ENCODE measurements around the gene TMEM271. TPM values are rescaled to one million over a fixed set of nuclear protein-coding genes. Genes with fewer than 3 reads are reported as not detected.

TMEM271 gene
- total RNA-seq, 2 donors from 2014 or later: not detected

- H3K27me3 ChIP-seq (ENCODE audit: control insufficient read depth, insufficient read depth, low read length, poor library complexity, severe bottlenecking): peaks cover 72% of the 10 kb centered on the region
- H3K4me1 ChIP-seq (ENCODE audit: control insufficient read depth, insufficient read depth, low read length): peaks cover under 1% of the 10 kb centered on the region
- Mint-ChIP-seq H3K27me3 (ENCODE audit: insufficient read depth) (peaks cover 65% of the 10 kb centered on the region), H3K4me1 (peaks cover 1% of the 10 kb centered on the region), H3K36me3 (ENCODE audit: low read depth) (no peaks in the 10 kb centered on the region), H3K9me3 (no peaks in the 10 kb centered on the region), H3K4me3 (no peak overlapping the region), H3K27ac (no peak overlapping the region)
- 86 to 90% methylated on average over 29 of the region's 29 CpGs for WGBS, 2 experiments (ENCODE audit: insufficient coverage in 1 of 2, insufficient read length in 1 of 2)
- DNase-seq: no peak
- H3K9ac ChIP-seq (ENCODE audit: extremely low read depth, low read length, poor library complexity, severe bottlenecking): no peak overlapping the region
- no peaks in the 10 kb centered on the region for H3K9me3 ChIP-seq (ENCODE audit: control insufficient read depth, low read length)
- H3K4me3 ChIP-seq (ENCODE audit: low read length): no peak overlapping the region
- no peak overlapping the region for H3K27ac ChIP-seq (ENCODE audit: low read depth, low read length)
- no peaks in the 10 kb centered on the region for H3K36me3 ChIP-seq (ENCODE audit: control insufficient read depth, insufficient read depth, low read length)
- no peak for TF ChIP-seq CTCF (conservative IDR thresholded peaks at IDR 0.05)
These were observed 4.1 kb downstream of the TMEM271 start for GRCh38 chr4:571838-572572.

- TF ChIP-seq CTCF (conservative IDR thresholded peaks at IDR 0.05): no peak
- H3K4me1 ChIP-seq (ENCODE audit: control insufficient read depth, insufficient read depth, low read length): no peaks in the 10 kb centered on the region
- no peak overlapping the region for H3K4me3 ChIP-seq (ENCODE audit: low read length)
- no peak for DNase-seq
- no peaks in the 10 kb centered on the region for H3K36me3 Mint-ChIP-seq (ENCODE audit: low read depth)
- 80 to 85% methylated on average over 10 to 11 of the region's 11 CpGs for WGBS, 2 experiments (ENCODE audit: insufficient coverage in 1 of 2, insufficient read length in 1 of 2)
- H3K27me3 Mint-ChIP-seq (ENCODE audit: insufficient read depth): peaks cover 60% of the 10 kb centered on the region
- H3K27ac Mint-ChIP-seq: no peak overlapping the region
- no peak overlapping the region for H3K4me3 Mint-ChIP-seq
- H3K36me3 ChIP-seq (ENCODE audit: control insufficient read depth, insufficient read depth, low read length): no peaks in the 10 kb centered on the region
- H3K9me3 ChIP-seq (ENCODE audit: control insufficient read depth, low read length): no peaks in the 10 kb centered on the region
- no peak overlapping the region for H3K9ac ChIP-seq (ENCODE audit: extremely low read depth, low read length, poor library complexity, severe bottlenecking)
- peaks cover 8% of the 10 kb centered on the region for H3K9me3 Mint-ChIP-seq
- no peak overlapping the region for H3K27ac ChIP-seq (ENCODE audit: low read depth, low read length)
- peaks cover 65% of the 10 kb centered on the region for H3K27me3 ChIP-seq (ENCODE audit: control insufficient read depth, insufficient read depth, low read length, poor library complexity, severe bottlenecking)
- no peaks in the 10 kb centered on the region for H3K4me1 Mint-ChIP-seq
These were observed 5.3 kb downstream of the TMEM271 start for GRCh38 chr4:570754-571153.

GRCh38 chr4:569958-570667 lies 6.0 kb downstream of the TMEM271 start:
- H3K4me3 ChIP-seq (ENCODE audit: low read length): no peak overlapping the region
- H3K27me3 ChIP-seq (ENCODE audit: control insufficient read depth, insufficient read depth, low read length, poor library complexity, severe bottlenecking): peaks cover 61% of the 10 kb centered on the region
- no peaks in the 10 kb centered on the region for H3K36me3 Mint-ChIP-seq (ENCODE audit: low read depth)
- H3K27ac ChIP-seq (ENCODE audit: low read depth, low read length): no peak overlapping the region
- no peak for TF ChIP-seq CTCF (conservative IDR thresholded peaks at IDR 0.05)
- no peaks in the 10 kb centered on the region for H3K9me3 ChIP-seq (ENCODE audit: control insufficient read depth, low read length)
- no peaks in the 10 kb centered on the region for H3K4me1 Mint-ChIP-seq
- no peaks in the 10 kb centered on the region for H3K4me1 ChIP-seq (ENCODE audit: control insufficient read depth, insufficient read depth, low read length)
- H3K36me3 ChIP-seq (ENCODE audit: control insufficient read depth, insufficient read depth, low read length): no peaks in the 10 kb centered on the region
- no peak overlapping the region for H3K4me3 Mint-ChIP-seq
- no peak overlapping the region for H3K27ac Mint-ChIP-seq
- peaks cover 14% of the 10 kb centered on the region for H3K9me3 Mint-ChIP-seq
- DNase-seq: no peak
- WGBS, 2 experiments (ENCODE audit: insufficient coverage in 1 of 2, insufficient read length in 1 of 2): 79 to 82% methylated on average over 5 to 17 of the region's 17 CpGs
- H3K27me3 Mint-ChIP-seq (ENCODE audit: insufficient read depth): peaks cover 58% of the 10 kb centered on the region
- H3K9ac ChIP-seq (ENCODE audit: extremely low read depth, low read length, poor library complexity, severe bottlenecking): no peak overlapping the region
